Neural cell (in vitro differentiated cells): ENCODE data around the gene FNDC3B. TPM values are rescaled to one million over a fixed set of nuclear protein-coding genes. Genes with fewer than 3 reads are reported as not detected.
"Not testable (repeated sequence)": the region's sequence is repeated elsewhere in the genome, so short reads cannot be mapped to it uniquely, and the experiment has no call there.

ENCODE experiments used
- H2AFZ ChIP-seq: fragments of 200-600, 300-800 bp; sonication (generic), shearing (Covaris generic); 2 replicates; pipeline ENCODE4 v1.6.0; 2014; ENCODE audit warnings: low read depth, mild to moderate bottlenecking, antibody characterized with exemption, low read length, moderate library complexity
- H3F3A ChIP-seq: fragments of 200-600 bp; shearing (Covaris generic); 2 replicates; pipeline ENCODE4 v1.6.1; 2016; ENCODE audit warnings: mild to moderate bottlenecking, moderate library complexity, mixed read lengths, antibody characterized with exemption, low read length; ENCODE audit not compliant: insufficient read depth, poor library complexity, severe bottlenecking
- H3K27ac ChIP-seq: fragments of 200-600, 300-800 bp; sonication (generic), shearing (Covaris generic); 2 replicates; pipeline ENCODE4 v1.5.1; 2014; ENCODE audit warnings: mild to moderate bottlenecking, low read length, moderate library complexity
- H3K27me3 ChIP-seq: fragments of 300-800, 200-600 bp; sonication (generic), shearing (Covaris generic); 2 replicates; pipeline ENCODE4 v1.6.0; 2014; ENCODE audit warnings: mild to moderate bottlenecking, low read depth, low read length, moderate library complexity; ENCODE audit not compliant: insufficient read depth
- H3K36me3 ChIP-seq: fragments of 300-800, 200-600 bp; sonication (generic), shearing (Covaris generic); 2 replicates; pipeline ENCODE4 v1.5.1; 2014; ENCODE audit warnings: mild to moderate bottlenecking, antibody characterized with exemption, low read length, moderate library complexity; ENCODE audit not compliant: insufficient read depth
- H3K4me2 ChIP-seq: fragments of 300-800, 200-600 bp; sonication (generic), shearing (Covaris generic); 2 replicates; pipeline ENCODE4 v1.6.0; 2014; ENCODE audit warnings: mild to moderate bottlenecking, low read length
- H3K4me3 ChIP-seq: fragments of 300-800, 200-600 bp; sonication (generic), shearing (Covaris generic); 2 replicates; pipeline ENCODE4 v1.5.1; 2014; ENCODE audit warnings: mild to moderate bottlenecking, low read length, moderate library complexity
- H3K79me2 ChIP-seq: fragments of 200-600 bp; shearing (Covaris generic); replicated peaks from 2 replicates; pipeline ENCODE4 v1.6.0; 2014; ENCODE audit warnings: mild to moderate bottlenecking, low read length, moderate library complexity; ENCODE audit not compliant: insufficient read depth
- H3K9ac ChIP-seq: fragments of 300-800, 200-600 bp; sonication (generic), shearing (Covaris generic); 2 replicates; pipeline ENCODE4 v1.6.1; 2016; ENCODE audit warnings: mild to moderate bottlenecking, low read length, mixed read lengths
- H3K9me2 ChIP-seq: fragments of 200-600 bp; shearing (Covaris generic); 2 replicates; pipeline ENCODE4 v1.6.1; 2016; ENCODE audit warnings: mild to moderate bottlenecking, low read length, mixed read lengths; ENCODE audit not compliant: insufficient read depth
- H3K9me3 ChIP-seq: fragments of 200-600, 300-800 bp; sonication (generic), shearing (Covaris generic); 2 replicates; pipeline ENCODE4 v1.6.1; 2016; ENCODE audit warnings: mild to moderate bottlenecking, mixed run types, low read length, moderate library complexity, mixed read lengths
- H4K20me1 ChIP-seq: fragments of 200-600 bp; shearing (Covaris generic); 2 replicates; pipeline ENCODE4 v1.6.1; 2016; ENCODE audit warnings: mild to moderate bottlenecking, mixed run types; ENCODE audit not compliant: insufficient read depth
- CTCF ChIP-seq: fragments of 450-650 bp; IDR thresholded peaks from 2 replicates; pipeline ENCODE4 v1.5.1; 2014; ENCODE audit warnings: antibody characterized with exemption, mild to moderate bottlenecking, moderate library complexity; ENCODE audit not compliant: poor library complexity, severe bottlenecking
- EP300 ChIP-seq: fragments of 450-650 bp; conservative IDR thresholded peaks from 2 replicates; pipeline ENCODE4 v1.6.1; 2014; ENCODE audit warnings: antibody characterized with exemption, mild to moderate bottlenecking, moderate library complexity; ENCODE audit not compliant: poor library complexity, severe bottlenecking
- EZH2 ChIP-seq: fragments of 200-600, 300-800 bp; shearing (Covaris generic), sonication (generic); IDR thresholded peaks from 2 replicates; pipeline ENCODE4 v1.6.1; 2014; ENCODE audit warnings: antibody characterized with exemption, low read length, borderline replicate concordance, mild to moderate bottlenecking; ENCODE audit not compliant: insufficient read depth, poor library complexity, severe bottlenecking
- MXI1 ChIP-seq: fragments of 450-650 bp; conservative IDR thresholded peaks from 2 replicates; pipeline ENCODE4 v1.6.1; 2014; ENCODE audit warnings: antibody characterized with exemption, mild to moderate bottlenecking; ENCODE audit not compliant: poor library complexity, severe bottlenecking
- POLR2AphosphoS5 ChIP-seq: IDR thresholded peaks from 2 replicates; pipeline ENCODE4 v1.6.1; 2012
- RAD21 ChIP-seq: fragments of 450-650 bp; conservative IDR thresholded peaks from 2 replicates; pipeline ENCODE4 v1.6.1; 2014; ENCODE audit warnings: antibody characterized with exemption, mild to moderate bottlenecking, moderate library complexity
- REST ChIP-seq: IDR thresholded peaks from 2 replicates; pipeline ENCODE4 v1.6.1; 2012; ENCODE audit warnings: borderline replicate concordance
- SMC3 ChIP-seq: fragments of 450-650 bp; conservative IDR thresholded peaks from 2 replicates; pipeline ENCODE4 v1.6.1; 2014; ENCODE audit warnings: antibody characterized with exemption, mild to moderate bottlenecking, moderate library complexity; ENCODE audit not compliant: poor library complexity
- TAF1 ChIP-seq: IDR thresholded peaks from 2 replicates; pipeline ENCODE4 v1.6.1; 2012; ENCODE audit warnings: low read depth
- polyA plus RNA-seq: library from polyadenylated mRNA; depleted of rRNA; stranded (reverse); fragments of >200 nt; gene quantifications from 2 replicates; pipeline ENCODE4 v1.2.3, GENCODE V29; 2014

The FNDC3B gene
- polyA plus RNA-seq, 1 donor from 2014 or later = 4.9 TPM

GRCh38 chr3:172243376-172243775, 204.0 kb downstream of the FNDC3B start:
- not testable (repeated sequence) for H2AFZ ChIP-seq, H3K9ac ChIP-seq, H3K9me3 ChIP-seq, H3F3A ChIP-seq, H4K20me1 ChIP-seq, H3K4me3 ChIP-seq, H3K4me2 ChIP-seq, H3K79me2 ChIP-seq, H3K27ac ChIP-seq, H3K9me2 ChIP-seq, H3K36me3 ChIP-seq, H3K27me3 ChIP-seq

- H3K79me2 ChIP-seq = no peaks in the 10 kb centered on the region
- no peaks in the 10 kb centered on the region for H3F3A ChIP-seq
- no peaks in the 10 kb centered on the region for H3K27me3 ChIP-seq
- H3K4me2 ChIP-seq = no peak overlapping the region
- no peak overlapping the region for H3K4me3 ChIP-seq
- H3K27ac ChIP-seq = no peak overlapping the region
- H3K9ac ChIP-seq = no peak overlapping the region
- no peak for TF ChIP-seq SMC3
- no peak for TF ChIP-seq EZH2
- TF ChIP-seq EP300 = no peak
- no peak for TF ChIP-seq RAD21
- TF ChIP-seq MXI1 = no peak
- no peak for TF ChIP-seq REST
- TF ChIP-seq POLR2AphosphoS5 = no peak
- no peak for TF ChIP-seq TAF1
- TF ChIP-seq CTCF = no peak
- H3K36me3 ChIP-seq = no peaks in the 10 kb centered on the region
- no peaks in the 10 kb centered on the region for H4K20me1 ChIP-seq
- H3K9me3 ChIP-seq = no peaks in the 10 kb centered on the region
- H3K9me2 ChIP-seq = no peaks in the 10 kb centered on the region
- no peak overlapping the region for H2AFZ ChIP-seq
Observed at GRCh38 chr3:172244011-172244410, 204.6 kb downstream of the FNDC3B start.

GRCh38 chr3:172245241-172245640, 205.9 kb downstream of the FNDC3B start:
- H3K9me2 ChIP-seq = no peaks in the 10 kb centered on the region
- no peaks in the 10 kb centered on the region for H3F3A ChIP-seq
- TF ChIP-seq REST (no peak), SMC3 (no peak), CTCF (no peak), RAD21 (no peak), POLR2AphosphoS5 (no peak), EZH2 (no peak), EP300 (no peak), MXI1 (no peak), TAF1 (no peak)
- H3K4me3 ChIP-seq = no peak overlapping the region
- H3K27ac ChIP-seq = no peak overlapping the region
- no peaks in the 10 kb centered on the region for H3K9me3 ChIP-seq
- H3K4me2 ChIP-seq = no peak overlapping the region
- H3K9ac ChIP-seq = no peak overlapping the region
- H4K20me1 ChIP-seq = no peaks in the 10 kb centered on the region
- no peaks in the 10 kb centered on the region for H3K36me3 ChIP-seq
- no peaks in the 10 kb centered on the region for H3K79me2 ChIP-seq
- H3K27me3 ChIP-seq = no peaks in the 10 kb centered on the region
- no peak overlapping the region for H2AFZ ChIP-seq
